Ectodermal cell (in vitro differentiated cells): ENCODE measurements around the gene CDC42SE2.
"Not testable (repeated sequence)": the region's sequence is repeated elsewhere in the genome, so short reads cannot be mapped to it uniquely, and the experiment has no call there.

ENCODE experiments used
- H3K27ac ChIP-seq: 2 replicates; pipeline ENCODE4 v1.7.0; 2013; ENCODE audit warnings: mild to moderate bottlenecking, low read depth, low read length; ENCODE audit not compliant: insufficient read depth, poor library complexity, severe bottlenecking
- H3K27me3 ChIP-seq: 2 replicates; pipeline ENCODE4 v1.7.0; 2013; ENCODE audit warnings: mild to moderate bottlenecking, low read length; ENCODE audit not compliant: insufficient read depth, control insufficient read depth, poor library complexity, severe bottlenecking
- H3K36me3 ChIP-seq: one replicate; pipeline ENCODE4 v1.7.0; 2013; ENCODE audit warnings: low read length; ENCODE audit not compliant: control insufficient read depth, insufficient read depth
- H3K4me1 ChIP-seq: one replicate; pipeline ENCODE4 v1.7.0; 2013; ENCODE audit warnings: low read length; ENCODE audit not compliant: control insufficient read depth, insufficient read depth
- H3K4me3 ChIP-seq: 2 replicates; pipeline ENCODE4 v1.7.0; 2013; ENCODE audit warnings: low read depth, low read length, control low read depth; ENCODE audit not compliant: insufficient read depth
- H3K9me3 ChIP-seq: 2 replicates; pipeline ENCODE4 v1.7.0; 2013; ENCODE audit warnings: mild to moderate bottlenecking, low read length, moderate library complexity; ENCODE audit not compliant: control insufficient read depth
- WGBS, 2 experiments: methylation state at CpG; one replicate each; pipeline ENCODE4 v1.1.7; 2013; ENCODE audit warnings: missing lambda C conversion rate in 2 of 2; 5-methylcytosine and 5-hydroxymethylcytosine counted together

Gene CDC42SE2

GRCh38 chr5:131277447-131277846 is 13.6 kb downstream of the CDC42SE2 start:
- no peaks in the 10 kb centered on the region for H3K4me1 ChIP-seq
- H3K27ac ChIP-seq: no peak overlapping the region
- H3K9me3 ChIP-seq: no peaks in the 10 kb centered on the region
- no peak overlapping the region for H3K4me3 ChIP-seq
- H3K27me3 ChIP-seq: no peaks in the 10 kb centered on the region
- no peaks in the 10 kb centered on the region for H3K36me3 ChIP-seq

- Histone ChIP-seq H3K36me3 (no peaks in the 10 kb centered on the region), H3K27me3 (no peaks in the 10 kb centered on the region), H3K27ac (no peak overlapping the region), H3K9me3 (no peaks in the 10 kb centered on the region), H3K4me1 (no peaks in the 10 kb centered on the region), H3K4me3 (no peak overlapping the region)
- 90 to 98% methylated on average over 5 of the region's 5 CpGs for WGBS, 2 experiments
These were observed 14.3 kb downstream of the CDC42SE2 start for GRCh38 chr5:131277875-131278740.

- not testable (repeated sequence) for H3K4me3 ChIP-seq, H3K27ac ChIP-seq, H3K27me3 ChIP-seq, H3K9me3 ChIP-seq, H3K4me1 ChIP-seq, H3K36me3 ChIP-seq
- WGBS, 2 experiments: 84 to 90% methylated on average over 6 of the region's 6 CpGs
These were observed 14.9 kb downstream of the CDC42SE2 start for GRCh38 chr5:131278741-131279124.

GRCh38 chr5:131279204-131279603 is 15.4 kb downstream of the CDC42SE2 start:
- Histone ChIP-seq H3K27me3 (no peaks in the 10 kb centered on the region), H3K4me3 (no peak overlapping the region), H3K27ac (no peak overlapping the region), H3K36me3 (no peaks in the 10 kb centered on the region), H3K9me3 (no peaks in the 10 kb centered on the region), H3K4me1 (no peaks in the 10 kb centered on the region)
- 91% methylated on average over 1 of the region's 1 CpG; no CpG with 5 or more reads in 1 of the 2 experiments for WGBS, 2 experiments

GRCh38 chr5:131280417-131280816 is 16.6 kb downstream of the CDC42SE2 start:
- no peak overlapping the region for H3K27ac ChIP-seq
- H3K27me3 ChIP-seq: no peaks in the 10 kb centered on the region
- H3K36me3 ChIP-seq: no peaks in the 10 kb centered on the region
- no peaks in the 10 kb centered on the region for H3K9me3 ChIP-seq
- no peaks in the 10 kb centered on the region for H3K4me1 ChIP-seq
- 93 to 100% methylated on average over 1 to 2 of the region's 3 CpGs for WGBS, 2 experiments
- no peak overlapping the region for H3K4me3 ChIP-seq

GRCh38 chr5:131281133-131281867 is 17.4 kb downstream of the CDC42SE2 start:
- Histone ChIP-seq H3K4me3 (no peak overlapping the region), H3K27ac (no peak overlapping the region)
- 85 to 88% methylated on average over 5 of the region's 5 CpGs for WGBS, 2 experiments

GRCh38 chr5:131281868-131282234 is 18.0 kb downstream of the CDC42SE2 start:
- H3K9me3 ChIP-seq: no peaks in the 10 kb centered on the region
- no peaks in the 10 kb centered on the region for H3K4me1 ChIP-seq
- H3K27me3 ChIP-seq: no peaks in the 10 kb centered on the region
- H3K27ac ChIP-seq: no peak overlapping the region
- 94 to 95% methylated on average over 2 of the region's 2 CpGs for WGBS, 2 experiments
- no peak overlapping the region for H3K4me3 ChIP-seq
- H3K36me3 ChIP-seq: no peaks in the 10 kb centered on the region

More at GRCh38 chr5:131281133-131281867, 17.4 kb downstream of the CDC42SE2 start:
- H3K9me3 ChIP-seq: no peaks in the 10 kb centered on the region
- no peaks in the 10 kb centered on the region for H3K27me3 ChIP-seq
- no peaks in the 10 kb centered on the region for H3K36me3 ChIP-seq
- H3K4me1 ChIP-seq: no peaks in the 10 kb centered on the region

GRCh38 chr5:131282235-131282634 is 18.4 kb downstream of the CDC42SE2 start:
- Histone ChIP-seq H3K9me3 (no peaks in the 10 kb centered on the region), H3K27me3 (no peaks in the 10 kb centered on the region), H3K36me3 (no peaks in the 10 kb centered on the region), H3K4me3 (no peak overlapping the region), H3K4me1 (no peaks in the 10 kb centered on the region), H3K27ac (no peak overlapping the region)
- WGBS, 2 experiments: 100% methylated on average over 1 to 2 of the region's 2 CpGs

GRCh38 chr5:131285703-131286399 is 22.0 kb downstream of the CDC42SE2 start:
- Histone ChIP-seq H3K9me3 (no peaks in the 10 kb centered on the region), H3K27me3 (no peaks in the 10 kb centered on the region), H3K36me3 (no peaks in the 10 kb centered on the region), H3K4me3 (no peak overlapping the region), H3K4me1 (no peaks in the 10 kb centered on the region), H3K27ac (no peak overlapping the region)
- WGBS, 2 experiments: 100% methylated on average over 1 of the region's 1 CpG

GRCh38 chr5:131286400-131286715 is 22.5 kb downstream of the CDC42SE2 start:
- no peak overlapping the region for H3K27ac ChIP-seq
- H3K9me3 ChIP-seq: no peaks in the 10 kb centered on the region
- H3K27me3 ChIP-seq: no peaks in the 10 kb centered on the region
- H3K4me1 ChIP-seq: no peaks in the 10 kb centered on the region
- no peaks in the 10 kb centered on the region for H3K36me3 ChIP-seq
- no peak overlapping the region for H3K4me3 ChIP-seq
- WGBS, 2 experiments: 96 to 98% methylated on average over 4 to 5 of the region's 5 CpGs
